ENCODE measurements around the gene NELL1.

Gene NELL1

DNA sequence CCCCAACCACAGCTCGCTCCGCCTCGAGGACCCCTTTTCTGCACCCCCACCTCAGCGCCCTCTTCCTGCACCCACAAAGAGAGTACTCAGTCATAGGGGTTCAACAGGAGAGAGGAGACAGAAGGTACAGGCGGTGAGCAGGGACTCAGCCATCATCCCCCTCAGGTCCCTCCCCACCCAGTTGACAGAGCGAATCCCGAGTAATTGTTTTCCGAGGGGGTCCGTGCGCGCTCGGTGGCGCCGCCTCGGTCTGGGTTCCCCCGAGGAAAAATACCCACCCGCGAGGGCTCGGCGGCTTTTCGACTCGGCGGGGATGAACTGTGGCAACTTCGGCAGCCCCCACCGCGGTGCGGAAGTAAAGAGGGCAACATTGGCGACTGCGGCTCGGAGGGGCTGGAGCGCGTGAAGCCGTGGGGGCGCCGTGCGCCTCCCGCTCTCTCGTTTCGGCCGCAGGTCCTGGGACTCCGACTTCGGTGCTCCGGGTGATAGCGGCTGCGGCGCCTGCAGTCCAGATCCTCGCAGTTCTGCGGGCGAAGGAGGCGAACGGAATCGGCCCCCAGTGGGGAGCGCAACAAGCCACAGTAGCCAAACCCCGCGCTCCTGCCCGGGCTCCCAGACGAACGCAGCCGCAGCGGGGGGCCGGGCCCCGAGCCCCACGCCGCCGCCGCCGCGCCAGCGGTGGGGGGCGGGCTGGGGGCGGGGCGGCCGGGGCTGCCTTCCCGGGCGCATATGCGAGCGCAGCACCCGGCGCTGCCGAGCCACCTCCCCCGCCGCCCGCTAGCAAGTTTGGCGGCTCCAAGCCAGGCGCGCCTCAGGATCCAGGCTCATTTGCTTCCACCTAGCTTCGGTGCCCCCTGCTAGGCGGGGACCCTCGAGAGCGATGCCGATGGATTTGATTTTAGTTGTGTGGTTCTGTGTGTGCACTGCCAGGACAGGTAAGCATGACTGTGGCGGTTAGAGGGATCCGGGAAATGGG lies at the start of gene NELL1:
NELL1 (plus strand) TSS at position 743 of the 976 bp plus-strand sequence.
- DNase-seq, result no peak

- no peak for DNase-seq
Measured at GRCh38 chr11:20620988-20621387, 48.4 kb upstream of the NELL1 start.

GRCh38 chr11:20621679-20622078 lies 47.7 kb upstream of the NELL1 start:
- no peak for DNase-seq

GRCh38 chr11:20623252-20623651 lies 46.1 kb upstream of the NELL1 start:
- DNase-seq, result no peak

DNA sequence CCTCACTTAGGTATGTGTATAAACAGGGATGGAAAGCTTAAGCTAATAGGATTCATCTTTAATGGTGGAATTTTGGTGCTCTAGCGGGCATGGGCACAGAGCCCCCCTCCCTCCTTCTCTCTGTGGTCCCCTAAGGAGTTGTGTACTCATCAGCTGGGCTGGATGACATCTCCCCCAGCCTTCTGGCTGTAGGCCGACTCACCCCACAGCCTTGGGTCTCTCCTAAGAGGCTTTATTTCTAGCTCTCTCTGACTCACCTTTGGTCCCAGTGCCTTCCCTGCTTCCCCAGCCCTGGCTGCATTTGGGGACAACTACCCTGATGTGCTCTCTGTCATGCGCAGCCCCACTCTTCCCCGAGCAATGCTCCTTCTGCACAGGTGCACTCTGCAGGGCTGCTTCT lies 43.1 kb upstream of the NELL1 start:
- DNase-seq, result no peak

DNA sequence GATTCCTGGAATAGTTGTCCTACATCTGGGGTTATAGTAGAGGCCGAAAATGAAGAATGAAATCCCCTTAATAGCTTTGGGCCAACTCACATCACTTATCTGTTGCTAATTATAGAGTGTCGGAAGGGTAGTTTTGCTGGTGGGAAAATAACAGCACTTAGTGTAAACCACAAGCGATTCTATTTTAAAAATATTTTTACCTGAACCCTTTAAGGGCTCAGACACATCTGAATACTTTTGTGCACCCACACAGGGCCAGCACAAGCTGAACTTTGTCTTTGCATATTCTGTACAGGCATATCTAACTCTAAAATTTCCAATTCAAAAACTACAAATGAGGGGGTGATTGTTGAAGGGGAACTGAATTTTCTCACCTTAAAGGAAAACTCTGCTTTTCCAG lies 42.4 kb upstream of the NELL1 start:
- no peak for DNase-seq

- DNase-seq, result no peak
Measured at GRCh38 chr11:20627701-20628100, 41.7 kb upstream of the NELL1 start.

DNA sequence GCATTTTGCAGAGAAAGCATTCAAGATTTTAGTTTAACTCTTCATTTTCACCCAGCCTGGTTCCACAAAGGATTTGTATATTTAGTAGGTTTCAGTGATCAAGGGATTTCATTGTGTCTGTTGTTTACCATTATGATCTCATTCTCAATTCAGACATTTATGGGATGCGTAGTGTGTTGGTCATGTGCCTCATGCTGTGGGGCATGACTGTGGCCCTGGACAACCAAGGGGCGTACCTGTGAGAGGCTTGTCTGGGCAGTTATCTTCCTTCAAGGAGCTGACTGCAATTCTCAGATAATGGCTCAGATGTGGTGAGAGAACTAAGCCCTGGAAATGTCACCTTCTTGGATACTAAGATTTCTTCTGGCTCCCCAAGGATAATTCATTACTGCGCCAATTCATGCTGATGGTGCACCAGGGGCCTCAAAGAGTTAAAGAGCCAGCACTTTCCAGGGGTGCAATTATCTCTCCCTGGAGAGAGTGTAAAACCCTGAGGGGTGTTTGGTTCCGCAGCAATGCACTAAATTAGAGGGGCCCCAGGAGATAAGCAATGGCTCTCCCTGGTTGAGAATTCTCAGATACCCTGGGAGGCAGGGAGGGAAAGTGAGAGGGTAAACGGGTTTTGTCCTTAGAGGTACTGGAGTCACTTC lies 37.7 kb upstream of the NELL1 start:
- no peak for DNase-seq

- DNase-seq, result no peak
Measured at GRCh38 chr11:20632169-20632532, 37.2 kb upstream of the NELL1 start.

GRCh38 chr11:20634044-20634443 lies 35.3 kb upstream of the NELL1 start:
- no peak for DNase-seq

DNA sequence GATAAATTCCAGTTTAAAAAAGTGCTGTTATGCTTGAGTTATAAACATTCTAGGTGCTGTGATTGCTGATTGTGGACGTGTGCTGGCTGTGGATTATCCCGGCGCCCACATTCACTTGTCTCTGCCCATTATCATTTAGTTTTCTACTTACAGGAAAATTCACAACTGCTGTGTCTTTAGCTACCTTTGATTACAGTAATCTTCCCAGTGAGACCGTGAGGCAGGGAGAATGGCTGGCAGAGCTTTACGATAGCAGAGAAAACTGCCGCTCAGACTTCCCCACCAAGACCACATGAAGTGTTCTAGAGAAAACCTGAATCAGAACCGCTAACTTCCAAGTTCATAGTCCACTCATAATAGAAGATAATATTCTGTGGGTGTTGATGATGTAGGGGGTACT lies 34.6 kb upstream of the NELL1 start:
- DNase-seq, result no peak

DNA sequence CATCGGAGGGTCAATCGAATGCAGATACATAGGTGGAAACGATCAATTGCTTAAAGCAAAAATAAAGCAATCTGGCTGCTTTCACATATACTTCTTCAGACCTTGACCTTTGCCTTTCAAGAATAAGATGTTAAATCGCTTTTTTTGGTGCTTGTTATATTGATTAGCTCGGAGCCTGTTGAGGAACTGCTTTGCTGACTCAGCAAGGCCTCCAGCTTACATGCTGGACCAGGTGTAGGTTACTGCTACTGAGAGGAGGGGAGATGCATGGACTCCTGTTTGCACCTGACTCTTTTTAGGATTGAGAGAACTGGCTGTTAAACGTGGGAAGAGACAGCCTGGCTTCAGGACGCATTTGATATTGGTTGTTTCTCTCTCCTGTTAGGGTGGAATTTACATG lies 31.3 kb upstream of the NELL1 start:
- no peak for DNase-seq

GRCh38 chr11:20639688-20640087 lies 29.7 kb upstream of the NELL1 start:
- DNase-seq, result no peak

DNA sequence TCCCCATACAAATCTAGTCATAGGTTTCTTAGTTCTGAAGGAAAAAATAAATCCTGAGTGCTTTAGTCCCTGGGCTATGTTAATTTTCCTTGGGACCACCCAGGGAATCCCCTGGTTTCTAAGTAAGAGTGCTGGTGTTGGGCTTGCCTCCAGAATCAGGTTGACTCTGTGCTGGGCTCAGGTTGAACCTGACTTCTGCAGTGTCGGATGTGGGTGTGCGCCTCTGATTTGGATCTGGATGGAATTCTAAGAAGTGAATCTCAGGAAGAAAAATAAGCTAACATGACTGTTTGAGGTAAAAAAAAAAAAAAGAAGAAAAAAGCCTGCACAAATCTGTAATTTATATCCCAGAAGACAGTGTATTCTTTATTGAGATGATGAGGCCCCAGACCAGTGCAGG lies 29.0 kb upstream of the NELL1 start:
- no peak for DNase-seq

DNA sequence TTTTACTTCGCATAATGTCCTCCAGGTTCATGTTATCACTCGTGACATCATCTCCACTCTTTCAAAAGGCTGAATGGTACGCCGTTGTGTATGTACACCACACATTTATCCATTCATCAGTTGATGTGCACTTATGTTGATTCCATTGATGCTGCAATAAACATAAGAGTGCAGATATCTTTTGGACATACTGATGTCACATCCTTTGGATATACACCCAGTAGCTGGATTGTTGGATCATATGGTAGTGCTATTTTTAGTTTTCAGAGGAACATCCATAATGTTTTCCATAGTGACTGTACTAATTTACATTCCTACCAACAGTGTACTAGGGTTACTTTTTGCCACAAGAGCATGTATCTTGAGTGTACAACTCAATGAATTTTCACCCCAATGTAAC lies 25.0 kb upstream of the NELL1 start:
- no peak for DNase-seq

DNA sequence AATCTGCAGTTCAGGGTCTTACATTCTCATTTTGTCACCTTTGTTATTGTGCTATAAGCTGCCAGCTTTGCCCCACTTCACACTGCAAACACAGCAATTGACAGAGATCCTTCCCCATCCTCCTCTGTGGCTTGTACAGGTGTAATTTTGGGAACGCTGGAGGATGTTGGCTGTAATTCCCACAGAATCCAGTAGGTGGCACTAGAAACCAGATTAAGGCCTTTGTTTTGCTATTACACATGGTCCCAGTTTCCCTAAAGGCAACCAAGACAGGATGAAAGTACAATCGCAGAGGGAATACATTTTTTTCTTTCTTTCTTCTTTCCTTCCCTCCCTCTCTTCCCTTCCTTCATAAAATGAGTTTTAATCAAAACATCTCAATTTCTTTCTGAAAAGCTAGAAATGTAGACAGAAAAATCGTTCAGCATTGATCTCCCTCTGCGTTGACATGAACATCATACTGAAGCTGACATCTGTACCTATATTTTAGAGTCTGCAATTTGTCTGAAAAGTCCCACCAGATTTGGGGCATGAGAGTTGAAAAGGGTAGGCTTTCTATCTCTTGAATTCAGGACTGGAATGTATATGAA lies 21.3 kb upstream of the NELL1 start:
- DNase-seq, result peak in 1 of 2 donors; percentile 36

GRCh38 chr11:20652150-20652806 lies 17.1 kb upstream of the NELL1 start:
- no peak for DNase-seq

- DNase-seq, result no peak
Measured at GRCh38 chr11:20654038-20654437, 15.3 kb upstream of the NELL1 start.

- DNase-seq, result no peak
Measured at GRCh38 chr11:20656901-20657300, 12.5 kb upstream of the NELL1 start.

- DNase-seq, result no peak
Measured at GRCh38 chr11:20658135-20658534, 11.3 kb upstream of the NELL1 start.

GRCh38 chr11:20661445-20661844 lies 7.9 kb upstream of the NELL1 start:
- no peak for DNase-seq

DNA sequence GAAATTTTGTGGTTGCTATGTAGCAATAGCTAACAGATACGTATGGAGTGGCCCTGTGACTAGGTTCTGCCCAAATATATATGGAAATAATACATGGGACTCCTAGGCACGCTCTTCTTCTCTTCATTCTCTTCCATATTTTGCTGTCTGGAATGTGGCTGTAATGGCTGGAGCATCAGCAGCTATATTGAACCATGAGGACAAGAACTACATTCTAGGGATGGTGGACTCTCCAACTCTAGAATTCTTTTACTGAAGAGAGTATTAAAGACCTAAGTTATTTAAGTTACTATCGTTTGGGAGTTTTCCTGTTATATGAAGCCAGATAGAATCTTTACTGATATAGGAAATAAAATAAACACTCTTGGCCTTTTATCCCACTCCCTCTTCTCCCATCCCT lies 7.5 kb upstream of the NELL1 start:
- DNase-seq, result no peak

DNA sequence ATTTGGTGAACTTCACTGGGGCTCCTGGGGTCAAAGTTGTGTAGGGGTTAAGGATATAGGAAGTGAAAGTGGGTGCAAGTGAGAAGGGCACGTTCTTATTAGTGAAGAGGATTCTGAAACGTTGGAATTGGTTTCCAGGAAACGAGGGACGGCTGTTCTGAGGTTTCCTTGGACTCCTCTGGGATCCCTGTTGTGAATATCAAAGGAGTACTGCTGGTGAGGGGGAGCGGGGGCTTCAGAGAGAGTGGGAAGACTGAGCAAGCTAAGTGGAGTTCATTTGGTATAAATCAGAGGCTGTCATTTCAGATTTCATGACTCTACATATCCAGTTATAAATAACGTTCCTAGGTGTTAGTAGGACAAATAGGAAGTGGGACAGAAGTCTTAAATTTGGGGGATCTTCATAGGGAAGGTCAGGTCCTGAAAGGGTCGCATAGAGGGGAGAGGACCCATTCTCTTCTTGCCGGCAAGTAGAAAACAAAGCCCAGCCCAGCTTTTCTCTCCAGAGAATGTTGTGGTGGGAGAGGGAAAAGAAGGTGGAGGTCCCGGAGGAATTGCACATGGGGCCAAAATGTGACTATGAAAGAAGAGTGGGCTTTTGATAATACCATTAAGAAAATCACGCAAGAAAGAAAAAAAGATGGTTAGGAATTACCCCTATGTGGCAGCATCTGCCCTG lies 1.1 kb upstream of the NELL1 start:
- no peak for DNase-seq

All from CD4-positive, alpha-beta T cell treated with Interleukin-1 beta for 1 hour (primary cell).